A549 (cell line): ENCODE measurements around the gene ALDH1A2. TPM values are rescaled to one million over a fixed set of nuclear protein-coding genes. Genes with fewer than 3 reads are reported as not detected.

ENCODE experiments used
- ATAC-seq, 2 experiments: fragments of 200-7000 bp in 1 of 2; fragments of >200 bp in 1 of 2; cut with Nextera tagmentation in 1 of 2; cut with Tn5 transposase in 1 of 2; 3 replicates each; pipeline versions ENCODE4 v1.8.0 to v1.9.1; 2018 to 2020; ENCODE audit warnings: mild to moderate bottlenecking in 1 of 2, moderate library complexity in 1 of 2
- CTCF ChIA-PET: fragments of 300-600 bp; sonication (Branson Sonifier 250); formaldehyde crosslinking; extraction: SDS; loops from one replicate; lab custom pipeline; 2021; ENCODE audit warnings: antibody characterized with exemption, inconsistent platforms; lab: Yijun Ruan, JAX
- POLR2A ChIA-PET: fragments of 350-600 bp; formaldehyde crosslinking; extraction: SDS; loops from one replicate; lab custom pipeline; 2021; ENCODE audit warnings: antibody characterized with exemption, inconsistent platforms; lab: Yijun Ruan, JAX
- DNase-seq, 2 experiments: peaks; one replicate each; pipeline versions ENCODE4 v3.0.0 to v3.0.0-alpha.2; 2011 to 2016; ENCODE audit warnings: low read depth in 1 of 2, low spot score in 1 of 2
- FAIRE-seq: peaks from 2 replicates; lab custom pipeline; 2011; peaks lifted over from hg19 to GRCh38; lab: Jason Lieb, UNC
- H3K27ac ChIP-seq, 2 experiments: fragments of >200 bp; sonication (Bioruptor Twin); formaldehyde crosslinking; 3 replicates each; pipeline ENCODE4 v1.5.1; 2016 to 2017
- H3K4me1 ChIP-seq: fragments of >200 bp; sonication (Bioruptor Twin); formaldehyde crosslinking; 3 replicates; pipeline ENCODE4 v1.6.1; 2016
- H3K4me2 ChIP-seq: fragments of >200 bp; sonication (Bioruptor Twin); formaldehyde crosslinking; 3 replicates; pipeline ENCODE4 v1.6.1; 2016
- H3K4me3 ChIP-seq: fragments of >200 bp; sonication (Bioruptor Twin); formaldehyde crosslinking; 3 replicates; pipeline ENCODE4 v1.5.1; 2016
- H3K9me3 ChIP-seq: fragments of >200 bp; sonication (Bioruptor Twin); formaldehyde crosslinking; 3 replicates; pipeline ENCODE4 v1.6.1; 2016
- ATOH8 ChIP-seq: fragments of 250-450 bp; sonication (Bioruptor Pico); IDR thresholded peaks from 2 replicates; pipeline ENCODE4 v1.5.0; 2020; ENCODE audit warnings: low read depth, mild to moderate bottlenecking, moderate library complexity
- CBX8 ChIP-seq: fragments of 200-600 bp; sonication (generic); IDR thresholded peaks from 2 replicates; pipeline ENCODE4 v1.6.1; 2016
- EHF ChIP-seq: fragments of 250-450 bp; sonication (Bioruptor Pico); IDR thresholded peaks from 2 replicates; pipeline ENCODE4 v1.5.0; 2020; ENCODE audit warnings: mild to moderate bottlenecking
- FOSB ChIP-seq: fragments of 250-450 bp; sonication (Bioruptor Pico); IDR thresholded peaks from 2 replicates; pipeline ENCODE4 v1.5.0; 2020; ENCODE audit warnings: mild to moderate bottlenecking, moderate library complexity
- HES2 ChIP-seq: fragments of >200 bp; sonication (Bioruptor Twin); formaldehyde crosslinking; IDR thresholded peaks from 2 replicates; pipeline ENCODE4 v1.6.1; 2016
- HEYL ChIP-seq: fragments of 250-450 bp; sonication (Bioruptor Pico); IDR thresholded peaks from 2 replicates; pipeline ENCODE4 v1.8.0; 2021; ENCODE audit warnings: mild to moderate bottlenecking, moderate library complexity
- HOXA7 ChIP-seq: fragments of 250-450 bp; sonication (Bioruptor Pico); IDR thresholded peaks from 2 replicates; pipeline ENCODE4 v1.5.0; 2020; ENCODE audit warnings: mild to moderate bottlenecking, moderate library complexity
- HOXB5 ChIP-seq: fragments of 250-450 bp; sonication (Bioruptor Pico); IDR thresholded peaks from 2 replicates; pipeline ENCODE4 v1.5.0; 2020; ENCODE audit warnings: mild to moderate bottlenecking, moderate library complexity
- JUN ChIP-seq, 2 experiments: fragments of >200 bp; sonication (Bioruptor Twin); formaldehyde crosslinking; IDR thresholded peaks; 2 replicates in 1 of 2; 3 replicates in 1 of 2; pipeline ENCODE4 v1.6.1; 2016 to 2017
- JUNB ChIP-seq: fragments of >200 bp; sonication (Bioruptor Twin); formaldehyde crosslinking; IDR thresholded peaks from 2 replicates; pipeline ENCODE4 v1.6.1; 2016
- KDM1A ChIP-seq: fragments of 200-600 bp; sonication (generic); IDR thresholded peaks from 2 replicates; pipeline ENCODE4 v1.6.1; 2016; ENCODE audit warnings: low read depth, mild to moderate bottlenecking
- KDM5A ChIP-seq: fragments of 200-600 bp; sonication (generic); IDR thresholded peaks from 2 replicates; pipeline ENCODE4 v1.6.1; 2016; ENCODE audit warnings: antibody characterized with exemption, mild to moderate bottlenecking
- MAFK ChIP-seq: fragments of 450-650 bp; IDR thresholded peaks from 2 replicates; pipeline ENCODE4 v1.6.1; 2014; ENCODE audit not compliant: partially characterized antibody
- MAX ChIP-seq: IDR thresholded peaks from 2 replicates; pipeline ENCODE4 v1.6.1; 2012
- MAZ ChIP-seq: fragments of 150-350 bp; IDR thresholded peaks from 2 replicates; pipeline ENCODE4 v1.6.1; 2014; ENCODE audit warnings: antibody characterized with exemption, low read depth, low read length, borderline replicate concordance
- NFE2L2 ChIP-seq: fragments of 150-350 bp; conservative IDR thresholded peaks from 2 replicates; pipeline ENCODE4 v1.6.1; 2014; ENCODE audit warnings: low read length
- NPAS2 ChIP-seq: fragments of 250-450 bp; sonication (Bioruptor Pico); IDR thresholded peaks from 2 replicates; pipeline ENCODE4 v1.8.0; 2022; ENCODE audit warnings: mild to moderate bottlenecking, moderate library complexity, borderline replicate concordance
- PHF8 ChIP-seq: fragments of 200-600 bp; sonication (generic); IDR thresholded peaks from 2 replicates; pipeline ENCODE4 v1.6.1; 2016; ENCODE audit warnings: low read depth, mild to moderate bottlenecking, antibody characterized with exemption, moderate library complexity, borderline replicate concordance
- POLR2A ChIP-seq: IDR thresholded peaks from 2 replicates; pipeline ENCODE4 v1.6.1; 2012; ENCODE audit warnings: mild to moderate bottlenecking, low read length
- RARB ChIP-seq: fragments of 250-450 bp; sonication (Bioruptor Pico); IDR thresholded peaks from 2 replicates; pipeline ENCODE4 v1.8.0; 2021; ENCODE audit warnings: mild to moderate bottlenecking, moderate library complexity
- REST ChIP-seq: fragments of 200-600 bp; sonication (generic); IDR thresholded peaks from 2 replicates; pipeline ENCODE4 v1.6.1; 2016; ENCODE audit warnings: antibody characterized with exemption, mild to moderate bottlenecking, moderate library complexity
- RFX5 ChIP-seq: fragments of 450-650 bp; IDR thresholded peaks from 2 replicates; pipeline ENCODE4 v1.7.1; 2014; ENCODE audit warnings: antibody characterized with exemption, mild to moderate bottlenecking, moderate library complexity
- SMC3 ChIP-seq: fragments of >200 bp; sonication (Bioruptor Twin); formaldehyde crosslinking; IDR thresholded peaks from 3 replicates; pipeline ENCODE4 v1.6.1; 2018; ENCODE audit warnings: inconsistent platforms
- TFCP2L1 ChIP-seq: fragments of 250-450 bp; sonication (Bioruptor Pico); IDR thresholded peaks from 2 replicates; pipeline ENCODE4 v1.5.0; 2021; ENCODE audit warnings: mild to moderate bottlenecking
- TP53 ChIP-seq: fragments of 250-450 bp; sonication (Bioruptor Pico); IDR thresholded peaks from 2 replicates; pipeline ENCODE4 v1.5.0; 2021; ENCODE audit warnings: mild to moderate bottlenecking, moderate library complexity
- USF2 ChIP-seq: fragments of 450-650 bp; IDR thresholded peaks from 2 replicates; pipeline ENCODE4 v1.6.1; 2014; ENCODE audit warnings: antibody characterized with exemption
- ZNF302 ChIP-seq: fragments of 250-450 bp; sonication (Bioruptor Pico); IDR thresholded peaks from 2 replicates; pipeline ENCODE4 v1.9.0; 2021; ENCODE audit warnings: inconsistent platforms, mild to moderate bottlenecking, moderate library complexity
- ZSCAN20 ChIP-seq: fragments of 250-450 bp; sonication (Bioruptor Pico); IDR thresholded peaks from 2 replicates; pipeline ENCODE4 v1.8.0; 2022; ENCODE audit warnings: mild to moderate bottlenecking, moderate library complexity
- WGBS: methylation state at CpG from one replicate; pipeline ENCODE4 v1.1.6; 2017; ENCODE audit errors: missing lambda C conversion rate; 5-methylcytosine and 5-hydroxymethylcytosine counted together
- polyA plus RNA-seq, 4 experiments: library from polyadenylated mRNA; depleted of rRNA in 3 of 4; stranded (reverse); fragments of >200 nt; fragmentation: RNase III in 1 of 4; extraction: RNeasy Plus Mini Kit Qiagen cat#74134 plus additional on column Dnase treatment in 1 of 4; gene quantifications; 2 replicates in 3 of 4; 3 replicates in 1 of 4; pipeline ENCODE4 v1.2.3, GENCODE V29; 2011 to 2017

ALDH1A2 gene
- polyA plus RNA-seq, 2 of the 4 experiments (the other 2 are of a cell fraction): 0.23 to 0.35 TPM

- ATAC-seq (no peak), DNase-seq (no peak), FAIRE-seq (no peak)
- Histone ChIP-seq H3K4me2 (no peak overlapping the region), H3K27ac (no peak overlapping the region), H3K4me3 (no peak overlapping the region), H3K9me3 (peaks cover 32% of the 10 kb centered on the region), H3K4me1 (no peaks in the 10 kb centered on the region)
- CTCF ChIA-PET: interaction anchor here (0.8 to 1.6 kb wide), 4 partner anchors 9 to 156 kb away, joined by 3 to 5 read pairs (median 4); no protein-coding TSS in a partner anchor
- WGBS: 13% methylated on average over 7 of the region's 7 CpGs
- POLR2A ChIA-PET: no interaction called here
- no peak for TF ChIP-seq PHF8
- TF ChIP-seq TFCP2L1 (CRISPR knock-in tag): no peak
- TF ChIP-seq HOXB5: no peak
- no peak for TF ChIP-seq FOSB (CRISPR knock-in tag)
- TF ChIP-seq KDM5A: no peak
- no peak for TF ChIP-seq ZSCAN20 (CRISPR knock-in tag)
- no peak for TF ChIP-seq EHF (CRISPR knock-in tag)
- no peak for TF ChIP-seq NPAS2
- TF ChIP-seq MAX: no peak
- TF ChIP-seq RARB (CRISPR knock-in tag): no peak
- TF ChIP-seq ATOH8 (CRISPR knock-in tag): no peak
- TF ChIP-seq POLR2A: no peak
- no peak for TF ChIP-seq HOXA7
- no peak for TF ChIP-seq TP53 (CRISPR knock-in tag)
- TF ChIP-seq MAZ: no peak
Measured at GRCh38 chr15:58026552-58026951, 39.0 kb downstream of the ALDH1A2 start.

GRCh38 chr15:58026051-58026450 lies 39.5 kb downstream of the ALDH1A2 start:
- no peak for ATAC-seq
- no peak for FAIRE-seq
- WGBS: 14% methylated on average over 1 of the region's 1 CpG
- Histone ChIP-seq H3K4me2 (no peak overlapping the region), H3K27ac (no peak overlapping the region)
- POLR2A ChIA-PET: no interaction called here
- no peak for DNase-seq
- TF ChIP-seq SMC3 (no peak), MAFK (no peak), USF2 (no peak), ZNF302 (CRISPR knock-in tag) (no peak), NFE2L2 (no peak), HEYL (CRISPR knock-in tag) (no peak)
- TF ChIP-seq, all 56 proteins: peak for 0
- CTCF ChIA-PET: interaction anchor here (0.8 to 1.6 kb wide), 5 partner anchors 9 to 156 kb away, joined by 3 to 5 read pairs (median 4); no protein-coding TSS in a partner anchor
- Histone ChIP-seq H3K4me3 (no peak overlapping the region), H3K9me3 (peaks cover 32% of the 10 kb centered on the region), H3K4me1 (no peaks in the 10 kb centered on the region)

- H3K4me3 ChIP-seq: no peak overlapping the region
- no peak for FAIRE-seq
- WGBS: 24% methylated on average over 9 of the region's 9 CpGs
- no peaks in the 10 kb centered on the region for H3K4me1 ChIP-seq
- ATAC-seq: no peak
- DNase-seq: no peak
- POLR2A ChIA-PET: no interaction called here
- no peak overlapping the region for H3K27ac ChIP-seq
- no peak overlapping the region for H3K4me2 ChIP-seq
- peaks cover 18% of the 10 kb centered on the region for H3K9me3 ChIP-seq
- CTCF ChIA-PET: interaction anchor here (1.0 to 1.6 kb wide), 3 partner anchors 15 to 27 kb away, joined by 3 to 5 read pairs (median 5); no protein-coding TSS in a partner anchor
- TF ChIP-seq SMC3 (no peak), USF2 (no peak), MAX (no peak), JUNB (no peak), TFCP2L1 (CRISPR knock-in tag) (no peak), KDM1A (no peak), CBX8 (no peak), REST (no peak), RFX5 (no peak), JUN (IDR thresholded peaks at IDR 0.05) (no peak), HES2 (no peak), NPAS2 (no peak)
Measured at GRCh38 chr15:58021332-58022230, 43.9 kb downstream of the ALDH1A2 start.
